ENCODE results near the gene TLE7.

Gene TLE7

GRCh38 chr16:71410146-71410545, 31.7 kb downstream of the TLE7 start:
- DNase-seq = no peak

DNA sequence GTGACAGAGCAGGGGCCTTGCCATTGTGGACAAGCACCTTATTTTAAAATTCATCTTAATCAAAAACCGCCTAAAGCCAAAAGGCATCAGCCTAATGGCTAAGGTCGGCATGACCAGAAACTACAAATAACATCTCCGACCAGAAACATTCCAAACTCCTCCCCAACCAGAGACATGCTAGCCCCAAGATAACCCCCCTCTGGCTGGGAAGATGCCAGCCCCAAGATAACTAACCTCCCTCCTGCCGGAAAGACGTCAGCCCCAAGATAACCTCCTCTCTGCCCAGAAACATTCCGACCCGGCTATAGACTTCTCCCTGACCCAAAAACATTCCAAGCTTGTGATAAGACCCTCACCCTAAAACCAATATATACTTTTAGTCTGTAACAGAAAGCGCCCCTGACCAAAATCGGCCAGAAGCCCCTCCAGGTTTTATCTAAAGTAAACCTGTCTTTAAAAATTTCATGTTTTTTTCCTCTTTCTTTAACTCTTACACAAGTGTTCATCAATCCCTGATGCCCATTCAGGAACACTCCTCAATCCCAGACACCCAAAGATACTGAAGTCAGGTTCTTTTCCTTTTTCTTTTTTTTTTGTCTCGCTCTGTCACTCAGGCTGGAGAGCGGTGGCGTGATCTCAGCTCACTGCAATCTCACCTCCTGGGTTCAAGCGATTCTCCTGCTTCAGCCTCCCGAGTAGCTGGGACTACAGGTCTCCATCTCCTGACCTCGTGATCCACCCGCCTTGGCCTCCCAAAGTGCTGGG, 32.7 kb downstream of the TLE7 start:
- DNase-seq = no peak

DNA sequence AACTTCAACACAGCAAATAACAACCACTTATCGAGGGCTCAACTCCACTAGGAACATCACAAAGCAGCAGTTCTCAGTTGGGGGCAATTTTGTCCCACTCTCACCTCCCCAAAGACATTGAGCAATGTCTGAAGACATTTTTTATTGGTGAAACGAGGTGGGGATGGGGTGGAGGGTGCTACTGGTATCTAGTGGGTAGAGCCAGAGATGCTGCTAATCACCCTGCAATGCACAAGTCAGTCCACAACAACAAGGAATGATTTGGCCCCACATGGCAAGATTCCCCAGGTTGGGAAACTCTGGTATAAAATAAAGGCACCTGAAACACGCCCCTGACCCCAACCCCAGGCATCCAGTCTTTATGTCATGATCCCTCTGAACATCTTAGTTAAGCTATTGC, 33.3 kb downstream of the TLE7 start:
- DNase-seq = no peak

DNA sequence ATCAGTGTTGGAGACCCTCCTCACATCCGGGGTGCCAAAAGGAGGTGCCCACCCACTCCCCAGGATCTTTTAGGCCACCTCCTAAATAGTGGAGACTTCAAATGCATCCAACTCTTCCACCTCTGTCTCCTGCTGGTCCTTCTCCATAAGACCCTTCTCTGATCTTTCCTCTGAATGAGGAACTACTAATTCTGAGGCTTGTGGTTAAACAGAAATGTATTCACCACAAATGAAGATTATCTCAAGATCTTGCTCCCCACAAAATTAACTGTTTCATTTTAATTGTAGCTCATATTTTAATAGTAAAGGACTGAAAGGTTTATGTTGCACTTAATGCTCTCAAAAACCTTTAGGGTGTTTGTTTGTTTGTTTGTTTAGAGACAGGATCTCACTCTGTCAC, 34.1 kb downstream of the TLE7 start:
- DNase-seq = no peak

- no peak for DNase-seq
Observed at GRCh38 chr16:71406724-71407123, 35.1 kb downstream of the TLE7 start.

DNA sequence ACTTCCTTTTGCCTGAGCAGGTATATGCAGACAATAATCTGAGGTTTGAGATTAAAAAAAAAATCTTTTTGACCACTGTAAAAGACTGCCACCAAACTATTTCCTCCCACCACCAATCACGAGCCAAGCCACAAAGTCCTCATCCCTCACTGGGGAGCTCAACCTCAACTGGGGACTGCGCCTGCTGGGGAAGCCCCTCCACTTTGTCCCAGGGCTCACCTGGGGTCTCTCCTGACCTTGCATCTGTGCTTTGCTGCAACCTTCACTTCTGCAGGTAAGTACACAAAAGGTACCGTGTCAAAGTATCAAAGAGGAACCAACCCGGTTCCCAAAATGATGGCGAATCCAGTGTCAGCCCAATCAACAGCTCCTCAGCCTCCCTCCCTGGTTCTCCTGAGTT, 35.5 kb downstream of the TLE7 start:
- no peak for DNase-seq

DNA sequence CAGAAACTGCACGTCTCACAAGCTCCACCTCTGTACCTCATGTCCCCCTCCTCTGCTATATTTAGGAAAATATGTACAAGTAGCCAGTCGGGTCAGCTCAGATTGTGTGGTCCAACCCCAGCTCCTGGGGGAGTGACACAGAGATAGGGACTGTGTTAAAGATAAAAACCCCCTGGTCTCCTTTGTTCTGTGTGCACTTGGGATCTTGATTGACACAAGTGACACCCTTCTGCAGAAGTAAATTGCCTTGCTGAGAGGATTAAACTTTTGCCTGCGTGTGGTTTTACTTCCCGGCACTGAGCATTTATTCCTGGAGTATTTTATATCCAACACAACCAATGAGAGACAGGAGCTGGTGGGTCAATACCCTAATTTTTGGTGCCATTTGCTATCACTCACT, 37.5 kb downstream of the TLE7 start:
- no peak for DNase-seq

DNA sequence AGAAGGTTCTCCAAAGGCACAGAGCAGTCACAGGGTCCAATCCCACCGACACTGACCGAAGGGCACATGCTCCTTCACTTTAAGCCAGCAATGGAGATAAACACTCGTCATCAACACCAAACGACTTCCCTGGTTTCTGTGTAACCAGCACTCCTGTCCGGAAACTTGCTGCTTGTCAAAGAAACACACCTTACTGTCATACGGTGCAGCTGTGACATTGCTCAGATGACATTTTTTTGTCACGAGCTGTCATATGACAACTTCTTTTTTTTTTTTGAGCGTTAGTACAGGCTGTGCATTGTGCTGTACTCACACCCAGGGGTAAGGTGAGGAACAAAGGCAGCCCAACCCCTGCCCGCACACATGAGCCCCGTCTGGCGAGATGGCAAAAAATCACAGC, 39.2 kb downstream of the TLE7 start:
- DNase-seq = no peak

GRCh38 chr16:71402007-71402406, 39.8 kb downstream of the TLE7 start:
- no peak for DNase-seq

- DNase-seq = no peak
Observed at GRCh38 chr16:71399801-71400563, 41.9 kb downstream of the TLE7 start.

DNA sequence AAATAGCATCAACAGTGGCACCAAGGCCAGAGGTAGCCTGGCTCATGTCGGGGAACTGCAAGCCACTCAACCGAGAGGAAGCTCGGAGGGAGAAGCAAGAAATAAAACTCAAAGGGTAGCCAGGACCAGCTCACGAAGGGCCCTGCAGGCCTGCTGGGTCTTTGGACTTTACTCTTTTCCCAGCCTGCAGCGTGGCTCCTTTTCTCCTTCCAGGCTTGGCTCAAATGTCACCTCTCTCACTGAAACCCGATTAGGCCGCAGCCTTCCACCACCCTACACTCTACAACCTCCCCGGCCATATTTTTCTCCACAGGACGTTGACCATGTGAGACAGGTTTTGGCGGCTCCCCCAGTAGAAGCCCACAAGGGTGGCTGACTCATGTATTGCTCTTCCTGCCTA, 45.3 kb downstream of the TLE7 start:
- DNase-seq = no peak

DNA sequence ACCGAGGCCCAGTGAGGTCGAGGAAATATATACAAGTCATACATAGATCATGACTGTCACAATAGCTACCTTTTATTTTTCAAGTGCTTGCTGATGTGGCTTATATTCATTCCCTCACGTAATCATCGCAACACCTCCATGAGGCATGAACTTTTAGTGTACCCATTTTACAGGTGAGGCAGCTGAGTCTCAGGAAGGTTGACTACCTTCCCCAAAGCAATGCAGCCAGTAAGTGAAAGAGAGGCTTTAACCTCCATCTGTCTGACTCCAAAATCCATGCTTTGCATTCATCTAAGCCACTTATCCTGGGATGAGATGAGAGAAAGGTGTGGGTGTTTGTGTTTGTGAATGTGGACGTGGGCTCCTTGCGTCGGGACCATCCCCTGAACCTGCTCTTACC, 52.5 kb downstream of the TLE7 start:
- no peak for DNase-seq

DNA sequence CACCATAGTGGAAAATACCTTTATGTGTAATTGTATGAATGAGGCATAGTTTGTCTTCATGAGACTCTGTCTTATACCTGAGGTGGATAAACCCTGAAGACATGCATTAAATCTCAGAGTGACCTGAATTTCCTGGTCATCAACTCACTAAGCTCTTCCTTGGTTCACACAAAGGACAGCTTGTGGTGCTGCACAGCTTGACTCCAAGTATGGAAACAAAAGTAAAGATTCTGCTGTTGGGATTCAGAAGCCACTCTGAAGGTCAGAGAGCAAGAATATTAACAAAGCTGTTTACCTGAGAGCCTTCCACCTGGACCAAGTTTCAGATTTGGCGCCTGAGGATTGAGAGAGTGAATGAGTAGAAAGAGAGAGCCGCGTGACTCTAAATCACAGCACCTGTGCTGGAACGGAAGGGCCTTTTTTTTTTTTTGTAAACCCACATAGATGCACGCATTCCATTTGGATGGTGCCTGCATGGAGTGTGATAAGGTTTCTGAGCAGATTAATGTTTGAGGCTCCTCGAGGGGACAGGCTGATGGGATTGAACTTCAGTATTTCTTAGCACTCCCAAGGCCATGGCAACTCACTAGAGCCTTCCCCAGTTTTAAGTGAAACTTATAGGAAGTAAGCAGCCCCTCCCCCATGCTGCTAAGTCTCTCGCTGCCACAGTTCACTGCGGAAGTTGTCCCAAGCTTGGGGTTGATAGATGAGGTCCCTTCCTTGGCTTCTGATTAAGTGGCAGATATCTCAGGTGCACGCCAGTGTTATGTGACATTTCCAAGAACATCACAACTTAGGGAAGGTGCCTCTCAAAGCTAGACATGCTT, 54.6 kb downstream of the TLE7 start:
- no peak for DNase-seq

- no peak for DNase-seq
Observed at GRCh38 chr16:71384073-71384724, 57.7 kb downstream of the TLE7 start.

DNA sequence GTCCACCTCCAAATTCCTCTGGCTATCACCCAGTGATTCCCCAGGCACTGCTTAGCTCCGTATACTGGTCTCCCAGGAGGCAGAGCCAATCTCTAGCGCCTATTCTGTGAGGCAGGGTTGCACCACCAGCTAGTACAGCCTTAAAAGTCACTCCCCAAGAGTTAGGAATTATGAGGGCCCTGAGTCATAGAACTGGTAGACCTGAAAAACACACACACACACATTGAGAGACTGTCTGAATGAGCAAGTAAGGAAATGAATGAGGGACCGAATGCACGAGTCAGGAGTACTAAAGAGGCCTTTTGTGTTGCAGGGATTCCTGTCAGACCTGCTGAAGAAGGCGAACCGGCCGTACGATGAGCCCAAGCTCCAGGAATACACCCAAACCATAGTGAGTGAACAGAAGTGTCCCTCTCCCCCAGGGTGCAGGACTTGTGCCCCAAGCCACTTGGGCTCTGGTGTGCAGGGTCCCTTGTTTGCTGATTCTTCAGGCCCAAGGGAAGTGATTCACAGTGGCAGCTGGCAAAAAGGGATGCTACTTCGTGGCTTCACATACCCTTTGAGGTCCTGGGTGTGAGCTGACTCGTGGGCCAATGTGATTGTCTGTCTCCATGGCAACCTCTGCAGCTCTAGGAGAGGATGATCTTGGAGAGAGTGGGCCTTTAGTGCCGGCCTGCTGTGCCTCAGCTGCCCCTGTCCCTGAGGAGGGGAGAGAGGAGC, 58.6 kb downstream of the TLE7 start:
- DNase-seq = peak; percentile 22

DNA sequence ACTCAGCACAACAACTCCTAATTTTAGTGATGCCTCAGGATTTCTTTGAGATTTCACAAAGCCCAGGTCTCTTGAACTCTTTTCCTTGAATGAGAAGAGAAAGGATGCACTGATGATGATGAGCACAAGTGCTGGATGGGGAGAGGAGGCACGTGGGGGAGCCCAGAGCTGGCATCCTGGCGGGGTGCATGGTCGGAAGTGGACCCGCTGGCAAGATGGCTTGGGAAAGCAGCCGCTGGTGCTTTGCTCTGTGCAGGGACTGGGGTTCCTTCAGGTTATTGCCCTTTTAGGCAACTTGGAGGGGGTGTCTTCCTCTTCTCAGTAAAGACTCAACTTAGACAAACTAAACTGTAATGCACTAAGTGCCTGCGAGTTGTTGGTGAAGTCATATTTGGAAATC, 61.0 kb downstream of the TLE7 start:
- no peak for DNase-seq

Measured in fibroblast of skin of right biceps (primary cell).